Keratinocyte (primary cell): ENCODE measurements around the gene MAPK8. TPM values are rescaled to one million over a fixed set of nuclear protein-coding genes. Genes with fewer than 3 reads are reported as not detected.

Source experiments
- DNase-seq: peaks from one replicate; pipeline ENCODE4 v3.0.0-alpha.2; 2011; ENCODE audit warnings: low read depth, missing footprints, low spot score
- FAIRE-seq: peaks from 2 replicates; lab custom pipeline; 2011; peaks lifted over from hg19 to GRCh38; lab: Jason Lieb, UNC
- H2AFZ ChIP-seq: 2 replicates; pipeline ENCODE4 v1.6.0; 2012; ENCODE audit warnings: low read length, control low read depth, inconsistent platforms; ENCODE audit not compliant: control insufficient read depth
- H3K27ac ChIP-seq: 2 replicates; pipeline ENCODE4 v1.5.1; 2011; ENCODE audit warnings: low read length; ENCODE audit not compliant: control insufficient read depth, insufficient read depth
- H3K27me3 ChIP-seq: 3 replicates; pipeline ENCODE4 v1.6.0; 2011; ENCODE audit warnings: low read length; ENCODE audit not compliant: control insufficient read depth, insufficient read depth; ENCODE audit errors: extremely low read depth
- H3K36me3 ChIP-seq, 2 experiments: 2 replicates in 1 of 2; 3 replicates in 1 of 2; pipeline ENCODE4 v1.5.1; 2011; ENCODE audit warnings: low read length in 2 of 2, mild to moderate bottlenecking in 1 of 2; ENCODE audit not compliant: control insufficient read depth in 2 of 2, insufficient read depth in 2 of 2; ENCODE audit errors: extremely low read depth in 1 of 2
- H3K4me1 ChIP-seq: 3 replicates; pipeline ENCODE4 v1.5.1; 2011; ENCODE audit warnings: low read length; ENCODE audit not compliant: control insufficient read depth, insufficient read depth; ENCODE audit errors: extremely low read depth
- H3K4me2 ChIP-seq: 3 replicates; pipeline ENCODE4 v1.6.0; 2011; ENCODE audit warnings: low read depth, low read length; ENCODE audit not compliant: control insufficient read depth, insufficient read depth; ENCODE audit errors: extremely low read depth
- H3K4me3 ChIP-seq, 3 experiments: fragments of 200-600 bp in 1 of 3; sonication (generic) in 1 of 3; 2 replicates in 2 of 3; 3 replicates in 1 of 3; pipeline ENCODE4 v1.5.1; 2011 to 2016; ENCODE audit warnings: low read length in 3 of 3, mild to moderate bottlenecking in 3 of 3, control low read depth in 2 of 3, inconsistent platforms in 1 of 3, low read depth in 1 of 3, mixed read lengths in 1 of 3, mixed run types in 1 of 3, moderate library complexity in 1 of 3; ENCODE audit not compliant: control insufficient read depth in 2 of 3, insufficient read depth in 2 of 3; ENCODE audit errors: extremely low read depth in 1 of 3
- H3K79me2 ChIP-seq: 2 replicates; pipeline ENCODE4 v1.6.0; 2012; ENCODE audit warnings: low read length; ENCODE audit not compliant: control insufficient read depth, insufficient read depth
- H3K9ac ChIP-seq: 3 replicates; pipeline ENCODE4 v1.6.0; 2011; ENCODE audit warnings: low read length; ENCODE audit not compliant: control insufficient read depth, insufficient read depth; ENCODE audit errors: extremely low read depth
- H3K9me1 ChIP-seq: 3 replicates; pipeline ENCODE4 v1.6.0; 2011; ENCODE audit warnings: low read length; ENCODE audit not compliant: control insufficient read depth, insufficient read depth; ENCODE audit errors: extremely low read depth
- H3K9me3 ChIP-seq: 2 replicates; pipeline ENCODE4 v1.5.1; 2012; ENCODE audit warnings: low read depth, low read length; ENCODE audit not compliant: control insufficient read depth
- H4K20me1 ChIP-seq: 3 replicates; pipeline ENCODE4 v1.6.0; 2011; ENCODE audit warnings: low read length; ENCODE audit not compliant: control insufficient read depth, insufficient read depth; ENCODE audit errors: extremely low read depth
- EZH2 ChIP-seq: IDR thresholded peaks from one replicate; pipeline ENCODE4 v1.6.1; 2012; ENCODE audit warnings: inconsistent platforms, mild to moderate bottlenecking, low read length, moderate library complexity
- dilution Hi-C: fragments of 300-500 bp; cut with MboI; formaldehyde crosslinking; loops from one replicate; pipeline ENCODE4 v1.7.0; 2020; ENCODE audit warnings: low sequenced_read_pairs; ENCODE audit not compliant: extremely low pct_ligation_motif_present
- polyA plus RNA-seq, 5 experiments: library from polyadenylated mRNA; depleted of rRNA in 3 of 5; stranded (reverse) in 3 of 5; stranded (forward) in 1 of 5; unstranded in 1 of 5; fragments of >200 nt; gene quantifications; 1 replicate in 1 of 5; 2 replicates in 3 of 5; 3 replicates in 1 of 5; pipeline versions ENCODE4 v1.2.1 to v1.2.3, GENCODE V29; 2011 to 2012; ENCODE audit warnings: missing spikeins in 2 of 5, low read depth in 1 of 5, low replicate concordance in 1 of 5
- TF ChIP-seq, protein P1 (sequence below), 3 experiments: IDR thresholded peaks in 1 of 3; conservative IDR thresholded peaks in 1 of 3; optimal IDR thresholded peaks in 1 of 3; 2 replicates in 2 of 3; 3 replicates in 1 of 3; pipeline versions ENCODE3 to v1.5.1; 2011; ENCODE audit warnings: low read length in 3 of 3, mild to moderate bottlenecking in 3 of 3, moderate library complexity in 2 of 3, control low read depth in 1 of 3, inconsistent platforms in 1 of 3; ENCODE audit not compliant: insufficient read depth in 2 of 3; ENCODE audit errors: extremely low read depth in 1 of 3

The MAPK8 gene
- polyA plus RNA-seq, 1 donor (not counting 4 experiments of a cell fraction or from before 2014, with no cell fraction given), result 39.8 TPM

- no peak for TF ChIP-seq EZH2
- TF ChIP-seq, protein P1, sequence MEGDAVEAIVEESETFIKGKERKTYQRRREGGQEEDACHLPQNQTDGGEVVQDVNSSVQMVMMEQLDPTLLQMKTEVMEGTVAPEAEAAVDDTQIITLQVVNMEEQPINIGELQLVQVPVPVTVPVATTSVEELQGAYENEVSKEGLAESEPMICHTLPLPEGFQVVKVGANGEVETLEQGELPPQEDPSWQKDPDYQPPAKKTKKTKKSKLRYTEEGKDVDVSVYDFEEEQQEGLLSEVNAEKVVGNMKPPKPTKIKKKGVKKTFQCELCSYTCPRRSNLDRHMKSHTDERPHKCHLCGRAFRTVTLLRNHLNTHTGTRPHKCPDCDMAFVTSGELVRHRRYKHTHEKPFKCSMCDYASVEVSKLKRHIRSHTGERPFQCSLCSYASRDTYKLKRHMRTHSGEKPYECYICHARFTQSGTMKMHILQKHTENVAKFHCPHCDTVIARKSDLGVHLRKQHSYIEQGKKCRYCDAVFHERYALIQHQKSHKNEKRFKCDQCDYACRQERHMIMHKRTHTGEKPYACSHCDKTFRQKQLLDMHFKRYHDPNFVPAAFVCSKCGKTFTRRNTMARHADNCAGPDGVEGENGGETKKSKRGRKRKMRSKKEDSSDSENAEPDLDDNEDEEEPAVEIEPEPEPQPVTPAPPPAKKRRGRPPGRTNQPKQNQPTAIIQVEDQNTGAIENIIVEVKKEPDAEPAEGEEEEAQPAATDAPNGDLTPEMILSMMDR (optimal IDR thresholded peaks at IDR 0.05 in 1 of 3, IDR thresholded peaks at IDR 0.05 in 1 of 3, conservative IDR thresholded peaks at IDR 0.05 in 1 of 3; ENCODE audit: extremely low read depth in 1 of 3, insufficient read depth in 2 of 3, low read length in 3 of 3), result no peak
- no peaks in the 10 kb centered on the region for H3K79me2 ChIP-seq
- no peaks in the 10 kb centered on the region for H3K9me3 ChIP-seq
- no peaks in the 10 kb centered on the region for H3K27me3 ChIP-seq
- H3K36me3 ChIP-seq, result no peaks in the 10 kb centered on the region
- H3K9ac ChIP-seq, result no peak overlapping the region
- no peaks in the 10 kb centered on the region for H3K9me1 ChIP-seq
- no peak overlapping the region for H3K4me2 ChIP-seq
- H4K20me1 ChIP-seq, result no peaks in the 10 kb centered on the region
- peaks cover 7% of the 10 kb centered on the region for H3K4me1 ChIP-seq
- no peak overlapping the region for H2AFZ ChIP-seq
- dilution Hi-C loops, result no loop called here
- no peak for FAIRE-seq
- no peak for DNase-seq
- no peak overlapping the region for H3K4me3 ChIP-seq
- no peak overlapping the region for H3K27ac ChIP-seq
These were observed 131.1 kb downstream of the MAPK8 start for GRCh38 chr10:48437546-48437945.

GRCh38 chr10:48439031-48439430 lies 132.6 kb downstream of the MAPK8 start:
- FAIRE-seq (peak; percentile 29), DNase-seq (no peak)
- Histone ChIP-seq H3K27ac (no peak overlapping the region), H3K36me3 (no peaks in the 10 kb centered on the region), H2AFZ (no peak overlapping the region), H4K20me1 (no peaks in the 10 kb centered on the region), H3K4me3 (no peak overlapping the region), H3K9me3 (no peaks in the 10 kb centered on the region), H3K9ac (no peak overlapping the region), H3K4me1 (peaks cover 7% of the 10 kb centered on the region), H3K79me2 (no peaks in the 10 kb centered on the region), H3K27me3 (no peaks in the 10 kb centered on the region), H3K9me1 (no peaks in the 10 kb centered on the region), H3K4me2 (no peak overlapping the region)
- dilution Hi-C loops, result no loop called here
- TF ChIP-seq, protein P1 (optimal IDR thresholded peaks at IDR 0.05 in 1 of 3, IDR thresholded peaks at IDR 0.05 in 1 of 3, conservative IDR thresholded peaks at IDR 0.05 in 1 of 3; ENCODE audit: extremely low read depth in 1 of 3, insufficient read depth in 2 of 3, low read length in 3 of 3), result no peak
- no peak for TF ChIP-seq EZH2
